Measurements from ENCODE around the gene NAMPT.

DNA sequence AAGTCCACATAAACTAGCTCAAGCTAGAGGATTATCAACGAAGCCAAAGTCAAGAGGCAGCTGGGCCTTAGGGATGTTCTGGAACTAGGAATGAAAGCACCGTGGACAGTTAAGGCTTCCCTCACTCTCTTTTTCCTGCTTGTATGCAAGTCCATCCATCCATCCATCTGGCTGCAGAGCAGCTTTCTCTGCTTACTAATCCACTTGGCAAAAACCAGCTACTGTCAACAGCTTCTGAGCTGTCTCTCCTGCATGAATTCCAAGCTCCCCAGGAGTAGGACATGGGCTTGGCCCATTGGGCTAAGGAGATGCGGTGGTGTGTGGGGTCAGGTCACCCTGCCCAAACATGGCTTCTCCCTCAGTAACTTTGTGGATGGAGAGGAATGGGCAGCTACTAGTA lies 66.2 kb downstream of the NAMPT start:
- no peak for TF ChIP-seq POLR2AphosphoS5 (IDR thresholded peaks at IDR 0.05; ENCODE audit: low read depth, low read length)
- no peak for TF ChIP-seq POLR2A (IDR thresholded peaks at IDR 0.05; ENCODE audit: low read depth, low read length)
